ENCODE measurements around the gene MEF2D.

MEF2D gene

DNA sequence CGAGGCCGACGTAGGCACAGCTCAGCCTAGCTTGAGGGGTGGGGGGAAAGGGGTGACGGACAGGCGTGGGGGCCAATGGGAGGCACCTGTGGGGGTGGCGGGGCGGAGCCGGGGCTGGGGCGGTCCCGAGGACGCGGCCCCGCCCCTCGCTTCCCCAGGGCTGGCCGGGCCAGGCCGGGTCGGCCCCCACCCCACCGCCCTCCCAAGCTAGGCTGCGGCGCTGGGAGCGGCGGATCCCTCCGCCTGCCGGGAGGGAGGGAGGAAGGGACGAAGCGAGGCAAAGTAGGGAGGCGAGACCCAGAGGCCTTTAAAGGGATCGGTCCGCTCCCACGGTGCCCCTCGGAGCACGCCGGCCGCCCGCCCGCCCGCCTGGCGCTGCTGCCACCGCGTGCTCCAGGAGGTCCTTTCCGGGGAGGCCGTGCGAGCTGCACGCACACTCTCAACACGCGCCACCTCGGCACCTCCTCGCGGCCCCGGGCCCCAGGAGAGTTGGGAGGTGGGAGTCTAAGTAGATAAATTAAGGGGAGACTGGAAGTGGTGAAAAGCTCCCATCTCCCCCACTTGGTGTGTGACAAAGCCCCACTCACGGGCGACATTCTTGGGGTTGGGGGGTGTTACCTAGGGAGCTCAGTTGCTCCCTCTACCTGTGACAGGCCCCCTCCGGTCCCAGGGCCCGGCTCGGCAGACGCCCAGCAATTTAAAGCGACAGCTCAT lies 375 bp upstream of the MEF2D start:
- peak; percentile 98 for DNase-seq
- peak overlapping the region; percentile 96 for H3K4me3 ChIP-seq (ENCODE audit: low read length)
- TF ChIP-seq, protein P1, sequence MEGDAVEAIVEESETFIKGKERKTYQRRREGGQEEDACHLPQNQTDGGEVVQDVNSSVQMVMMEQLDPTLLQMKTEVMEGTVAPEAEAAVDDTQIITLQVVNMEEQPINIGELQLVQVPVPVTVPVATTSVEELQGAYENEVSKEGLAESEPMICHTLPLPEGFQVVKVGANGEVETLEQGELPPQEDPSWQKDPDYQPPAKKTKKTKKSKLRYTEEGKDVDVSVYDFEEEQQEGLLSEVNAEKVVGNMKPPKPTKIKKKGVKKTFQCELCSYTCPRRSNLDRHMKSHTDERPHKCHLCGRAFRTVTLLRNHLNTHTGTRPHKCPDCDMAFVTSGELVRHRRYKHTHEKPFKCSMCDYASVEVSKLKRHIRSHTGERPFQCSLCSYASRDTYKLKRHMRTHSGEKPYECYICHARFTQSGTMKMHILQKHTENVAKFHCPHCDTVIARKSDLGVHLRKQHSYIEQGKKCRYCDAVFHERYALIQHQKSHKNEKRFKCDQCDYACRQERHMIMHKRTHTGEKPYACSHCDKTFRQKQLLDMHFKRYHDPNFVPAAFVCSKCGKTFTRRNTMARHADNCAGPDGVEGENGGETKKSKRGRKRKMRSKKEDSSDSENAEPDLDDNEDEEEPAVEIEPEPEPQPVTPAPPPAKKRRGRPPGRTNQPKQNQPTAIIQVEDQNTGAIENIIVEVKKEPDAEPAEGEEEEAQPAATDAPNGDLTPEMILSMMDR (IDR thresholded peaks at IDR 0.05; ENCODE audit: low read length), result peak; percentile 86
- no peak for TF ChIP-seq EZH2phosphoT487 (IDR thresholded peaks at IDR 0.05; ENCODE audit: low read length)
- no peak for TF ChIP-seq EZH2 (optimal IDR thresholded peaks at IDR 0.05; ENCODE audit: low read depth, low read length)
- peak overlapping the region; percentile 23 for H2AFZ ChIP-seq (ENCODE audit: low read length)
- H3K36me3 ChIP-seq (replicated peaks; ENCODE audit: insufficient read depth, low read length), result no peaks in the 10 kb centered on the region
- H3K4me2 ChIP-seq (ENCODE audit: low read depth, low read length), result peak overlapping the region; percentile 83
- no peaks in the 10 kb centered on the region for H3K9me3 ChIP-seq (replicated peaks; ENCODE audit: insufficient read depth, low read length)
- H3K9ac ChIP-seq (ENCODE audit: low read length), result peak overlapping the region; percentile 97
- H3K27ac ChIP-seq (ENCODE audit: low read length), result peak overlapping the region; percentile 92
- no peaks in the 10 kb centered on the region for H4K20me1 ChIP-seq (ENCODE audit: insufficient read depth, low read length)
- H3K9me2 ChIP-seq (replicated peaks; ENCODE audit: insufficient read depth, low read length), result no peaks in the 10 kb centered on the region
- H3K4me1 ChIP-seq (ENCODE audit: low read length), result peaks cover 60% of the 10 kb centered on the region
- peaks cover 52% of the 10 kb centered on the region for H3F3A ChIP-seq (ENCODE audit: insufficient read depth, low read length)
- H3K27me3 ChIP-seq (replicated peaks; ENCODE audit: insufficient read depth, low read length), result no peaks in the 10 kb centered on the region
- H3K79me2 ChIP-seq (ENCODE audit: low read length), result peaks cover 51% of the 10 kb centered on the region

DNA sequence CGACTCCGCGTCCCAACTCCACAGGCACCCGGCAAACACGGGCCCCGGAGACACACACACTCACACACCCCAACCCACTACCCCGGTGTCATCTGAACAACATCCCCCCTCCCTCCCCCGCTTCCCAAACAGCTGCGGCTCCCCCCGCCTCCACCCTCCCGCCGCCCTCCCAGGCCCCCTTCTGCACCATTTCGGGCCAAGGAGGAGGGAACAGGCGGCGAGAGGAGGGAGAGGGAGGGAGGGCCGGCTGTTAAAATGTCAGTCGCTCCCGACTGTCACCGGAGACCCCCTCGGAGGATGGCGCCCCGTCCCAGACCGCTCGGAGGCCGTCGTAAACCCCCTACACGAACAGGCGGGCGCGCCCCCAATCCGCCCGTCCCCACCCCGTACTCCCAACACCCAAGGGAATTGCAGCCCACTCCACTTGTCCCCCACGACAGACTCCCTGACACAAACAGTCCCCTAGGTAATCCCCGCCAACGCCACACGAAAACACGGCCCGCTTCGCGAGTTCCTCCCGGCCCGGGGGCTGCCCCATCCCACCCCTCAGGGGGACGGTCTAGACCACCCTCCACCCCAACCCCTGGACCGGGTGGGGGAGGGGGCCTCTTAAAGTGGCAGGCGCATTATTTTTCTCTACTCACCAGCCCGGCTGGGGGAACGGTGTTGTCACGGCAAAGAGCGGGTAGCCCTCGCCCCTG lies 583 bp downstream of the MEF2D start:
- H3F3A ChIP-seq (ENCODE audit: insufficient read depth, low read length), result peaks cover 61% of the 10 kb centered on the region
- no peaks in the 10 kb centered on the region for H3K9me2 ChIP-seq (replicated peaks; ENCODE audit: insufficient read depth, low read length)
- H3K9me3 ChIP-seq (replicated peaks; ENCODE audit: insufficient read depth, low read length), result no peaks in the 10 kb centered on the region
- peak overlapping the region; percentile 96 for H3K4me3 ChIP-seq (ENCODE audit: low read length)
- TF ChIP-seq EZH2 (optimal IDR thresholded peaks at IDR 0.05; ENCODE audit: low read depth, low read length) (no peak), EZH2phosphoT487 (IDR thresholded peaks at IDR 0.05; ENCODE audit: low read length) (no peak)
- TF ChIP-seq, protein P1 (IDR thresholded peaks at IDR 0.05; ENCODE audit: low read length), result no peak
- peaks cover 60% of the 10 kb centered on the region for H3K79me2 ChIP-seq (ENCODE audit: low read length)
- H3K36me3 ChIP-seq (replicated peaks; ENCODE audit: insufficient read depth, low read length), result 0 out of 2 replicates have a peak, but pooled peaks cover 4% of the 10 kb centered on the region
- H3K4me1 ChIP-seq (ENCODE audit: low read length), result peaks cover 64% of the 10 kb centered on the region
- no peaks in the 10 kb centered on the region for H3K27me3 ChIP-seq (replicated peaks; ENCODE audit: insufficient read depth, low read length)
- H3K27ac ChIP-seq (ENCODE audit: low read length), result peak overlapping the region; percentile 92
- no peak overlapping the region for H2AFZ ChIP-seq (ENCODE audit: low read length)
- peak overlapping the region; percentile 97 for H3K9ac ChIP-seq (ENCODE audit: low read length)
- peak overlapping the region; percentile 90; the same call in 1 of the 2 replicates for H3K4me2 ChIP-seq (ENCODE audit: low read depth, low read length)
- H4K20me1 ChIP-seq (ENCODE audit: insufficient read depth, low read length), result no peaks in the 10 kb centered on the region
- DNase-seq, result peak; percentile 44

DNA sequence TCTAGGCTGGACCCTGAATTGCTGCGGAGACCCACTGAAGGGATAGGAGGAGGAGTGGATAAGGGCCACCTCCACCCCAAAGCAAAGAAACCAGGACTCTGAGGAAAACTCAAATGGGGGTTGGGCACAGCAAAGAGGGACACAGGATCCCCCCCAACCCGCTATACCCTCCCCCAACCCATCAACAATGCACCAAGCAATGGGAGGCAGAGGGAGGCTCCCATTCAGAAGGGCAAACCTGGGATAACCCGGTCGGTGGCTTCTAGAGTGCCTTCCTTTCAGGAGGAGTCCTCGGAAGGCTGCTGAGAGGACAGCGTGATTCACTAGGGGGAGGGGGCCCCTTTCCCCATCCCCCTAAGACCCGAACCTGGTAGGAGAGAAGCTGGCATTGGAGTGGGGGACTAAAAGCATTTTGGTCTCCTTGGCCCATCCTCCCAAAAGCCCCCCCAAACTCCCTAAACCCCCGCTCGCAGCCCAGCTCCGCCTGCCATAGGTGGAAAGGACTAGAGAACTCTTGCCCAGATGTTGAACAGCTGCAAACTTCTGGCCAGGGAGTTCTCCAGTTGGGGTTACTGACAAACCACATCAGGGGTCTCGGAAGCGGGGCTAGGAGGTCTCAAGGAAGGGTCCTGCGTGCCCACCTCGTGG lies 1.3 kb downstream of the MEF2D start:
- H3K27ac ChIP-seq (ENCODE audit: low read length), result peak overlapping the region; percentile 83; the same call in 1 of the 2 replicates
- peaks cover 63% of the 10 kb centered on the region for H3F3A ChIP-seq (ENCODE audit: insufficient read depth, low read length)
- no peaks in the 10 kb centered on the region for H4K20me1 ChIP-seq (ENCODE audit: insufficient read depth, low read length)
- H3K4me1 ChIP-seq (ENCODE audit: low read length), result peaks cover 66% of the 10 kb centered on the region
- 0 out of 2 replicates have a peak, but pooled peaks cover 8% of the 10 kb centered on the region for H3K36me3 ChIP-seq (replicated peaks; ENCODE audit: insufficient read depth, low read length)
- peak overlapping the region; percentile 90 for H3K4me2 ChIP-seq (ENCODE audit: low read depth, low read length)
- H3K79me2 ChIP-seq (ENCODE audit: low read length), result peaks cover 67% of the 10 kb centered on the region
- no peak for TF ChIP-seq EZH2phosphoT487 (IDR thresholded peaks at IDR 0.05; ENCODE audit: low read length)
- TF ChIP-seq EZH2 (optimal IDR thresholded peaks at IDR 0.05; ENCODE audit: low read depth, low read length), result no peak
- peak overlapping the region; percentile 96 for H3K4me3 ChIP-seq (ENCODE audit: low read length)
- H3K27me3 ChIP-seq (replicated peaks; ENCODE audit: insufficient read depth, low read length), result no peaks in the 10 kb centered on the region
- H3K9me2 ChIP-seq (replicated peaks; ENCODE audit: insufficient read depth, low read length), result no peaks in the 10 kb centered on the region
- peak overlapping the region; percentile 97 for H3K9ac ChIP-seq (ENCODE audit: low read length)
- H2AFZ ChIP-seq (ENCODE audit: low read length), result no peak overlapping the region
- DNase-seq, result no peak
- no peaks in the 10 kb centered on the region for H3K9me3 ChIP-seq (replicated peaks; ENCODE audit: insufficient read depth, low read length)

Measured in MM.1S (cell line).